Mesenchymal stem cell (in vitro differentiated cells and primary cell): ENCODE results near the gene PROX1.

Source experiments
- DNase-seq: peaks from one replicate; pipeline ENCODE4 v3.0.0-alpha.2; 2013
- H2AFZ ChIP-seq: one replicate; pipeline ENCODE4 v1.6.1; 2013; ENCODE audit warnings: low read depth, mild to moderate bottlenecking, control low read depth, inconsistent platforms, low read length, moderate library complexity
- H2AK5ac ChIP-seq: 2 replicates; pipeline ENCODE4 v1.6.1; 2013; ENCODE audit warnings: low read length, moderate library complexity, mild to moderate bottlenecking, inconsistent platforms; ENCODE audit not compliant: severe bottlenecking
- H2BK120ac ChIP-seq: one replicate; pipeline ENCODE4 v1.6.1; 2013; ENCODE audit warnings: low read depth, mild to moderate bottlenecking, inconsistent platforms, low read length, moderate library complexity
- H2BK12ac ChIP-seq, 2 experiments: one replicate each; pipeline ENCODE4 v1.6.1; 2013; ENCODE audit warnings: inconsistent platforms in 2 of 2, low read length in 2 of 2, mild to moderate bottlenecking in 2 of 2, moderate library complexity in 2 of 2, control low read depth in 1 of 2
- H2BK15ac ChIP-seq: one replicate; pipeline ENCODE4 v1.6.1; 2013; ENCODE audit warnings: mild to moderate bottlenecking, low read depth, inconsistent platforms; ENCODE audit not compliant: poor library complexity, severe bottlenecking
- H2BK5ac ChIP-seq: 2 replicates; pipeline ENCODE4 v1.6.1; 2013; ENCODE audit warnings: low read depth, mild to moderate bottlenecking, low read length, control low read depth, inconsistent platforms; ENCODE audit not compliant: poor library complexity, severe bottlenecking
- H3K14ac ChIP-seq, 2 experiments: one replicate each; pipeline ENCODE4 v1.6.1; 2013; ENCODE audit warnings: inconsistent platforms in 2 of 2, low read length in 2 of 2, control low read depth in 1 of 2, mild to moderate bottlenecking in 1 of 2, moderate library complexity in 1 of 2
- H3K18ac ChIP-seq, 2 experiments: one replicate each; pipeline ENCODE4 v1.6.1; 2013; ENCODE audit warnings: inconsistent platforms in 2 of 2, low read length in 2 of 2, control low read depth in 1 of 2, low read depth in 1 of 2, mild to moderate bottlenecking in 1 of 2
- H3K23ac ChIP-seq, 2 experiments: one replicate each; pipeline ENCODE4 v1.6.1; 2013; ENCODE audit warnings: inconsistent platforms in 2 of 2, low read length in 2 of 2, mild to moderate bottlenecking in 2 of 2, moderate library complexity in 2 of 2, control low read depth in 1 of 2
- H3K27ac ChIP-seq: 2 replicates; pipeline ENCODE4 v1.5.1; 2013; ENCODE audit warnings: mild to moderate bottlenecking, moderate library complexity, low read length, control low read depth, inconsistent platforms; ENCODE audit not compliant: poor library complexity, severe bottlenecking
- H3K27me3 ChIP-seq, 2 experiments: 2 replicates each; pipeline versions ENCODE4 v1.6.1 to v1.7.0; 2013; ENCODE audit warnings: low read length in 2 of 2, mild to moderate bottlenecking in 2 of 2, moderate library complexity in 2 of 2, control low read depth in 1 of 2, inconsistent platforms in 1 of 2; ENCODE audit not compliant: control insufficient read depth in 1 of 2, insufficient read depth in 1 of 2
- H3K36me3 ChIP-seq, 2 experiments: 2 replicates each; pipeline versions ENCODE4 v1.6.1 to v1.7.0; 2013; ENCODE audit warnings: low read length in 2 of 2, control low read depth in 1 of 2, inconsistent platforms in 1 of 2, low read depth in 1 of 2, mild to moderate bottlenecking in 1 of 2; ENCODE audit not compliant: insufficient read depth in 2 of 2, control insufficient read depth in 1 of 2
- H3K4ac ChIP-seq, 2 experiments: one replicate each; pipeline ENCODE4 v1.6.1; 2013; ENCODE audit warnings: inconsistent platforms in 2 of 2, low read length in 2 of 2, mild to moderate bottlenecking in 2 of 2, moderate library complexity in 2 of 2, control low read depth in 1 of 2, low read depth in 1 of 2
- H3K4me1 ChIP-seq: 2 replicates; pipeline ENCODE4 v1.6.1; 2013; ENCODE audit warnings: low read depth, low read length, control low read depth; ENCODE audit not compliant: control insufficient read depth, insufficient read depth
- H3K4me2 ChIP-seq: 2 replicates; pipeline ENCODE4 v1.6.1; 2013; ENCODE audit warnings: low read length, mild to moderate bottlenecking, inconsistent platforms; ENCODE audit not compliant: poor library complexity, severe bottlenecking
- H3K4me3 ChIP-seq, 2 experiments: 2 replicates each; pipeline versions ENCODE4 v1.5.1 to v1.7.0; 2013; ENCODE audit warnings: low read length in 2 of 2, mild to moderate bottlenecking in 2 of 2, control low read depth in 1 of 2, low read depth in 1 of 2; ENCODE audit not compliant: insufficient read depth in 1 of 2
- H3K79me1 ChIP-seq: replicated peaks from 2 replicates; pipeline ENCODE4 v1.6.1; 2013; ENCODE audit warnings: mild to moderate bottlenecking, control low read depth, low read length, inconsistent platforms; ENCODE audit not compliant: poor library complexity, severe bottlenecking
- H3K9ac ChIP-seq: 2 replicates; pipeline ENCODE4 v1.7.0; 2013; ENCODE audit warnings: mild to moderate bottlenecking, low read length, moderate library complexity
- H3K9me3 ChIP-seq: 2 replicates; pipeline ENCODE4 v1.7.0; 2013; ENCODE audit warnings: mild to moderate bottlenecking, low read length; ENCODE audit not compliant: control insufficient read depth
- H4K8ac ChIP-seq: one replicate; pipeline ENCODE4 v1.6.1; 2013; ENCODE audit warnings: inconsistent platforms, mild to moderate bottlenecking, low read length, moderate library complexity
- H4K91ac ChIP-seq: one replicate; pipeline ENCODE4 v1.6.1; 2013; ENCODE audit warnings: mild to moderate bottlenecking, low read length, inconsistent platforms
- WGBS: methylation state at CpG from one replicate; pipeline ENCODE4 v1.1.7; 2013; ENCODE audit warnings: mixed read lengths; 5-methylcytosine and 5-hydroxymethylcytosine counted together

PROX1 gene

GRCh38 chr1:214028095-214028494 lies 40.3 kb downstream of the PROX1 start:
- Histone ChIP-seq H3K36me3 (no peaks in the 10 kb centered on the region), H3K27ac (no peak overlapping the region), H2BK15ac (no peak overlapping the region), H3K27me3 (no peaks in the 10 kb centered on the region), H4K91ac (no peak overlapping the region), H3K4me3 (no peak overlapping the region), H2AFZ (no peak overlapping the region), H3K79me1 (no peaks in the 10 kb centered on the region), H3K9me3 (no peaks in the 10 kb centered on the region), H3K23ac (no peak overlapping the region), H3K4ac (no peak overlapping the region), H3K9ac (no peak overlapping the region), H3K18ac (no peak overlapping the region), H3K4me2 (no peak overlapping the region), H2BK12ac (no peak overlapping the region), H3K14ac (no peak overlapping the region), H2BK5ac (no peak overlapping the region), H4K8ac (no peak overlapping the region), H2AK5ac (no peak overlapping the region), H3K4me1 (no peaks in the 10 kb centered on the region), H2BK120ac (no peak overlapping the region)
- 73% methylated on average over 5 of the region's 5 CpGs for WGBS
- DNase-seq = no peak

- Histone ChIP-seq H3K9me3 (no peaks in the 10 kb centered on the region), H3K4me2 (no peak overlapping the region), H2BK120ac (no peak overlapping the region), H3K18ac (no peak overlapping the region), H3K4me3 (no peak overlapping the region), H2BK12ac (no peak overlapping the region), H3K4ac (no peak overlapping the region), H3K4me1 (no peaks in the 10 kb centered on the region), H4K8ac (no peak overlapping the region), H3K27ac (no peak overlapping the region), H4K91ac (no peak overlapping the region), H3K79me1 (no peaks in the 10 kb centered on the region), H2BK5ac (no peak overlapping the region), H3K36me3 (no peaks in the 10 kb centered on the region), H2AK5ac (no peak overlapping the region), H3K14ac (no peak overlapping the region), H3K23ac (no peak overlapping the region), H2BK15ac (no peak overlapping the region), H2AFZ (no peak overlapping the region), H3K9ac (no peak overlapping the region), H3K27me3 (no peaks in the 10 kb centered on the region)
- no peak for DNase-seq
- whole genome bisulfite sequencing = 63% methylated on average over 7 of the region's 9 CpGs
Observed at GRCh38 chr1:214028649-214029406, 41.1 kb downstream of the PROX1 start.

GRCh38 chr1:214029796-214030195 lies 42.0 kb downstream of the PROX1 start:
- H3K9me3 ChIP-seq = no peaks in the 10 kb centered on the region
- no peak overlapping the region for H3K4ac ChIP-seq
- H3K4me1 ChIP-seq = no peaks in the 10 kb centered on the region
- H3K4me3 ChIP-seq = no peak overlapping the region
- no peaks in the 10 kb centered on the region for H3K27me3 ChIP-seq
- H2BK12ac ChIP-seq = no peak overlapping the region
- H2BK120ac ChIP-seq = no peak overlapping the region
- H3K9ac ChIP-seq = no peak overlapping the region
- no peaks in the 10 kb centered on the region for H3K79me1 ChIP-seq
- no peaks in the 10 kb centered on the region for H3K36me3 ChIP-seq
- H3K23ac ChIP-seq = no peak overlapping the region
- no peak overlapping the region for H4K91ac ChIP-seq
- no peak overlapping the region for H4K8ac ChIP-seq
- no peak overlapping the region for H2BK15ac ChIP-seq
- H2AFZ ChIP-seq = no peak overlapping the region
- no peak overlapping the region for H2BK5ac ChIP-seq
- no peak overlapping the region for H2AK5ac ChIP-seq
- no peak overlapping the region for H3K4me2 ChIP-seq
- no peak overlapping the region for H3K27ac ChIP-seq
- no peak overlapping the region for H3K14ac ChIP-seq
- no peak for DNase-seq
- no peak overlapping the region for H3K18ac ChIP-seq
- WGBS = 86% methylated on average over 5 of the region's 6 CpGs

- Histone ChIP-seq H3K79me1 (no peaks in the 10 kb centered on the region), H3K14ac (no peak overlapping the region), H2AFZ (no peak overlapping the region), H3K36me3 (no peaks in the 10 kb centered on the region), H3K27ac (no peak overlapping the region), H3K23ac (no peak overlapping the region), H3K4me3 (no peak overlapping the region), H4K91ac (no peak overlapping the region), H2AK5ac (no peak overlapping the region), H2BK12ac (no peak overlapping the region), H3K9ac (no peak overlapping the region), H3K27me3 (no peaks in the 10 kb centered on the region), H3K18ac (no peak overlapping the region), H3K4ac (no peak overlapping the region), H2BK15ac (no peak overlapping the region), H2BK5ac (no peak overlapping the region), H2BK120ac (no peak overlapping the region), H3K4me1 (no peaks in the 10 kb centered on the region), H4K8ac (no peak overlapping the region), H3K4me2 (no peak overlapping the region), H3K9me3 (no peaks in the 10 kb centered on the region)
- no peak for DNase-seq
- 74% methylated on average over 5 of the region's 5 CpGs for WGBS
Observed at GRCh38 chr1:214031267-214031650, 43.5 kb downstream of the PROX1 start.
